Measurements from ENCODE around the gene CAPN12.

Gene CAPN12

GRCh38 chr19:38708413-38709024, 35.8 kb downstream of the CAPN12 start:
- no peak for DNase-seq

- DNase-seq: no peak
Observed at GRCh38 chr19:38707512-38708114, 36.7 kb downstream of the CAPN12 start.

- no peak for DNase-seq
Observed at GRCh38 chr19:38706792-38707511, 37.3 kb downstream of the CAPN12 start.

- DNase-seq: no peak
Observed at GRCh38 chr19:38705197-38706019, 38.9 kb downstream of the CAPN12 start.

- DNase-seq: no peak
Observed at GRCh38 chr19:38704488-38705026, 39.7 kb downstream of the CAPN12 start.

GRCh38 chr19:38703509-38703908, 40.8 kb downstream of the CAPN12 start:
- no peak for DNase-seq

GRCh38 chr19:38702278-38702677, 42.0 kb downstream of the CAPN12 start:
- DNase-seq: no peak

- DNase-seq: no peak
Observed at GRCh38 chr19:38701455-38702063, 42.7 kb downstream of the CAPN12 start.

GRCh38 chr19:38700902-38701454, 43.3 kb downstream of the CAPN12 start:
- DNase-seq: no peak

- no peak for DNase-seq
Observed at GRCh38 chr19:38700350-38700901, 43.8 kb downstream of the CAPN12 start.

GRCh38 chr19:38699647-38700349, 44.5 kb downstream of the CAPN12 start:
- no peak for DNase-seq

- no peak for DNase-seq
Observed at GRCh38 chr19:38699027-38699346, 45.3 kb downstream of the CAPN12 start.

- DNase-seq: no peak
Observed at GRCh38 chr19:38698225-38699026, 45.8 kb downstream of the CAPN12 start.

- no peak for DNase-seq
Observed at GRCh38 chr19:38697641-38698071, 46.6 kb downstream of the CAPN12 start.

- no peak for DNase-seq
Observed at GRCh38 chr19:38697197-38697596, 47.1 kb downstream of the CAPN12 start.

- no peak for DNase-seq
Observed at GRCh38 chr19:38696729-38697055, 47.6 kb downstream of the CAPN12 start.

- no peak for DNase-seq
Observed at GRCh38 chr19:38695832-38696728, 48.2 kb downstream of the CAPN12 start.

- DNase-seq: no peak
Observed at GRCh38 chr19:38695317-38695683, 49.0 kb downstream of the CAPN12 start.

- no peak for DNase-seq
Observed at GRCh38 chr19:38693380-38694223, 50.7 kb downstream of the CAPN12 start.
